Femur (tissue), 1 donor: ENCODE results near the gene NAPA.
"Not testable (repeated sequence)": the region's sequence is repeated elsewhere in the genome, so short reads cannot be mapped to it uniquely, and the experiment has no call there.

Experiments used
- DNase-seq: peaks from one replicate; pipeline ENCODE4 v3.0.0-alpha.2; 2017

NAPA gene

DNA sequence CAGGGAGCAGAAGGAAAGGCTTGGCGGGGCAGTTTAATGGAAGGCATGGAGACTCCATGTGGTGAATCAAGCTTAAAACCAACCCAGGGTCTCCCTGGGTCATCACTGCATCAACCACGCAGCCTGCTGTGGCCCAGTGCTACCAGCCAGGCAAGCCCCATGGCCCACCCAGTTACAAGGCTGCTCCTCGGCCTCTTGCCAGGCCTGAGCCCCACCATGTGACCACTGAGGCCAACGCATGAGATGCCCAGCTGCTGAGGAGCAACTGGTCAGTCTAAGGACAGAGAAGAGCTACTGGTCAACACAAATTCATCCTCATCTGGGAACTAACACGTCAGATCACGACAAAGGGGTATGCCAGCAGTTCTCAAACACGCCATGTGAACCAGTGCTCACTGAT lies 15.5 kb downstream of the NAPA start:
- no peak for DNase-seq

DNA sequence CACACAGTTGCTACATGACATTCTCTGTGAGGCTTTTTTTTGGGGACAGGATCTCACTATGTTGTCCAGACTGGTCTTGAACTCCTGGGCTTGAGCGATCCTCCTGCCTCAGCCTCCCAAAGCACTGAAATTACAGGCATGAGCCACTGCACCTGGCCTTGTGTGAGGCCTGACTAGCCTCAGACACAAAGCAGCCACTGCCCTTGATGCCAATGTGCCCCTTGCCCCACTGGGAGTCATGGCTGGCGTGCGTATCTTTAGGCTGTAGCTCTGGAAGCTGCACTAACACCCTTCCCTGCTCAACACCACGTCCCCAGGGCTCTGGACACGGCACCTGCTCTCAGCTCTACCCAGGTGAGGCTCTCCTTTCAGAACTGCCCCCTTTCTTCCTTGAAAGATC lies 16.3 kb downstream of the NAPA start:
- no peak for DNase-seq

- no peak for DNase-seq
Measured at GRCh38 chr19:47497821-47498520, 16.9 kb downstream of the NAPA start.

GRCh38 chr19:47497050-47497766 lies 17.7 kb downstream of the NAPA start:
- DNase-seq = no peak

DNA sequence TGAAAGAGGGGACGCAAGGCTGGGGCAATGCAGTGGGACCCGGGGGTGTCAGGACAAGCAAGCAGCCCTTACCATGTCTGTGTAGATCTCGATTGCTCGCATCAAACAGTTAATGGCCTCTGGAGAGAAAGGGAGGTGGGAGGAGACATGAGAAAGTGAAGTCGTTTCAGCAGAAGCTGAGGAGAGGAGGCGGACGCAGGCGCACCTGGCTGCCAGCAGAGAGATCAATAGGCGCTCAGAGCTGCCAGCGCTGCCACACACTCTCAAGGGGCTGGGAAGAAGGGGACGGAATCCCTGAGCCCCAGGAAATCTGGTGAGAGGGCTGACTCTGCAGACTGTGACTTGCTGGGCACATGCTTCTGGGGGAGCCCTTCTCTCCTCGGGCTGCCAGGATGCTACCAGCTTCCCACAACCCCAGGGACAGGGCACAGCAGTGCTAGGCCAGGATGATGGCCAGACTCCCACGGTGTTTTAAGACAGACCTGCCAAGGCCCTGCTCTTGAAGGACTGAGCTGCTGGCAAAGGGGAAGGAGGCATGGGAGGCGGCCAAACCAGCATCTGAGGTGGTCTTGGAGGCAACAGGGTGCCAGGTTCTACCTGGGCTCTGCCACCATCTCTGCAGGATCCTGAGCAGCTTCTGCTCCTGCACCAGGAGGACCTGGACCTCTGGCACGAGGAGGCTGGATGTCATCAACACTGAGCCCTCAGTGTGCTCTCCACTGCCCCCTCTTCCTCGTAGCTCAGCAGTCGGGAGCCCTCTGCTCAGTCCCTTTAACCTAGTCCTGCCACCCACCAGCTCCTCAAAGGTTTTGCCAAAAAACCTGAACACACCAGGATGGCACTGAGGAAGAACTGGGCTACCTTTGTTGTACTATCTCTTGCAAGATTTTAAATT lies 19.1 kb downstream of the NAPA start:
- DNase-seq = no peak

DNA sequence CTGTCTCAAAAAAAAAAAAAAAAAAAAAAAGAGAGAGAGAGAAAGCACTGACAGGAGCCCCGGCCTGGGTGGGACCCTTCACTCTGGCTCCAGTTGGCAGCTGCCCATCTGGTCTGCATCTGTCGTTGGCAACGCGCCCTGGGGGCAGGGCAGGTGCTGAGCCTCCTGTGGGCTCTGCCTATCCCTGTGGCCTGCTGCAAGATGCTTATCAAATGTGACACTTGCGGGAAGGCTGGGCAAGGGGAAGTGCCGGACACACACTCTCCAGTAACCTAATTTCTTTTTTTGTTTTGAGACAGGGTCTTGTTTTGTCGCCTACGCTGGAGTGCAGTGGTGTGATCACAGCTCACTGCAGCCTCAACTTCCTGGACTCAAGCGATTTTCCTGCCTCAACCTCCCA lies 20.1 kb downstream of the NAPA start:
- DNase-seq = peak; percentile 77

DNA sequence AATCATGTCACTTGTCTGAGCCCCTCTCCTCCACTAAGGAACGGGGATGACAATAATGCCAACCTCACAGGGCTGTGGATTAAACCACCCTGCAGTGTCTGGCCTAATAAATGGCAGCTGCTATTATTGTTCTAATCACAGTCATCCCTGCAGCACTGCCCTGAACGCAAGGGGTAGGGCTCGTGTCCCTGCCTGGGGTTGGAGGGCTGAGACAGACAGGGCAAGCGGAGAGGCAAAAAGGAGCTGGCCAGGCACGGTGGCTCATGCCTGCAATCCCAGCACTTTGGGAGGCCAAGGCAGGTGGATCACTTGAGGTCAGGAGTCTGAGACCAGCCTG lies 20.7 kb downstream of the NAPA start:
- DNase-seq = no peak

GRCh38 chr19:47493378-47494210 lies 21.3 kb downstream of the NAPA start:
- no peak for DNase-seq

DNA sequence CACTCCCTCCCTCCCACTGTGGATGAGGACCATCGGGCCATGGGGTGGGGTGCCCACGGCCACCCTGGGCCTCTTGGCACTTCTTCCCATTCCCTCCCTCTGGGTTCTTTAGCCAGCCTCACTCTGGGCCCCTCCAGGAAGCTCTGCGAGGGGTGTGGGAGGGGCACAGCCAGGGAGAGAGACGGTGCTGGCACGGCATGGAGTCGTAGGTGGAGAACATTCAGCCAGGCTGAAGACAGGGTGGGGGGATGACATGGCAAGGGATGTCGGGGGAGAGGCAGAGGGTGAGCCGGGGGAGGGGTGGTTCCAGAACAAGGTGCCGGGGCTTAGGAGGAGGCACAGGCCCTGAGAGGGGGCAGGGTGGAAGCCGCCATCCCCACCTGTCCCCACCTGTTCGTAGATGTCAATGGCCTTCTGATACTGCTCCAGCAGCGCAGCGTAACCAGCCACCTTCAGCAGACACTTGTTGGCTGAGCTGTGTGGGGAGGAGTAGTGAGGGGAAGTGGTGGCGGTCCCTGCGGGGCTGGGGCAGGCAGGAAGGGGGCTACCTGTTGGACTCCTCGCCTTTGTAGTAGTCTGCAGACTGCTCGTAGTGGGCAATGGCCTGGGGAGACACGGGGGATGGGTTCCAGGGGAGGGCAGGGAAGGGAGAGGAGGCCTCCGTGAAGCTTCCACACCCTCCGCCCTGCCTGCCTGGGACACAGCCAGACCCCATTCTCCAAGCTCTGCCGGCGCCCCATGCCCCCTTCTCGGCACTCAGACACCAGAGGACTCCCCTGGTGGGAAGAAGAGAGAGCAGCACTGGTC lies 22.1 kb downstream of the NAPA start:
- no peak for DNase-seq

DNA sequence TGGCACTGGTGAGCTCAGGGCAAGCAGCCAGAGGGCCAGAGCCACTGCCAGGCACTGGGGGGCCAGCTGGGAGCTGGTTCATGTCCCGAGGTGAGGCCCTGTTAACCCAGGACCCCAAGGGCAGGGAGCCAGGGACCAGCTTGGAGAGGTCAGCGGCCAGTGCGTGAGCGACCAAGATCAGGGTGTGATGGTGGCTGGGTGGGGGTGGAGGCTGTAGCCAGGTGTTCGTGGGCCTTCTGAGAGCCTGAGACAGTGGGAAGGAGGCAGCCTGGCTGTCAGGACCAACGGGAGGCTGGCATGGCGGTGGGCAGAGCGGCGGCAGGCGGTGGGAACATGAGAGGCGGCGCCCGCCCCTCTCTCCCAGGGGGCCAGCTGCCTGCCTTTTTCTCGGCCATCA lies 22.7 kb downstream of the NAPA start:
- DNase-seq = no peak

GRCh38 chr19:47491358-47492136 lies 23.3 kb downstream of the NAPA start:
- DNase-seq = no peak

DNA sequence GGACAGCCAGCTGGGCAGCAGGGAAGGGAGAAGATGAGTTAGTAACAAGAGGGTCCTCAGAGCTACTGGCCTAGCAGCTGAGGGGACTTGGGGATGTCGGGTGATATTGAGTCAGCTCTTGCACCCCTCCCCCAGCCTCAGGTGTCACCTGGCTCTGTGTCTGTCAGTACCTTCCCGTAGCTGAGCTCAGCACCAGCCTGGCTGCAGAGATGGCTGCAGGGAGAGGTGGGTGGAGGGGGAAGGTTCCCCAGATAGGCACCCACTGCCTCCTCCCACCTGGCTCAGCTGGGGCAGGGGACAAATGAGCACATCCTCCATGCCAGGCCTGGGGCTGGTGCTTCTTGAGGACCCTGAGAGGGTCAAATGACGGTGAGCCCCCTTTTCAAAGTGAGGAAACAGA lies 24.0 kb downstream of the NAPA start:
- DNase-seq = no peak

GRCh38 chr19:47490031-47490430 lies 24.8 kb downstream of the NAPA start:
- DNase-seq = no peak

- no peak for DNase-seq
Measured at GRCh38 chr19:47489072-47489914, 25.6 kb downstream of the NAPA start.

DNA sequence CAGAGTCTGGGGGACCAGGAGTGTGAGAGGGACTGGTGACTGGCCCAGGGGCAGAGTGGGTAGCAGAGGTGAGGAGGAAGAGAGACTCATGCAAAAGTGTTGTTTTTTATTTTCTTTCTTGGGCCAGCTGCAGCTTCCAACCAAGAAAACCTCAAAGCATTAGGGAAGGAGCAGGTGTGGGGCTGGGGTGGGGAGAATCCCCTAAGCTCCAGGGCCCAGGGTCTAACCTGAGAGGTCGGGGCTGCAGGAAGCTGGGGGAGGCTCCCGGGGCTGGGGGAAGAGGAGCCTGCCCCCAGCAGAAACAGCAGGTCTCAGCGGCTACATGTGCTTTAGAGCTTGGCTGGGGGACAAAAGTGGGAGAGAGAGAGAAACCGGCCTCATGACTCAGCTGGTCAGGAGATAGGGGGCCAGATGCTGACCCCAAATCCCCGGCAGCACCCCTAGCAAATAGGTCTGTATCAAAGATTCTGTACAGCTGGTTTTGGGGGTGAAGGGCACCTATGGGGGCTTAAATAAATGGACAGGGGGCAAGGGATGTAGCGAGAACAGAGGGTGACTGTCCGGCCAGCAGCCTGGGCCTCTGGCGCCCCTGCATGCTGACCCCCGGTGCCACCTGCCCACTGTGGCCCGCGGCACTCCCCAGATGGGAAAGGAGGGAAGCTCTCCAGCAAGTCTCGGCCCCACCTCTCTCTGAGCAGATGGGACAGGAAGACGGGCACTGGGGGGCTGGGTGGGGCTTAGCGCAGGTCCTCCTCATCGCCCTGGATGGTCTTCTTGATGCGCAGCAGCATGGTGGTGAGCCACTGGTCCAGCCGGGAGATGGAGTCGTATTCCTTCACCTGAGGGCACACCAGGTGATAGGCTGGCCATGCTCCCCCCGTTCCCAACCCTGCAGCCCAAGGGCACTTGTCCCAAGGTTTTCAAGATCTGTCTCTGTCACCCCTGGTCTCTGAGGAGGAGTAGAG lies 27.0 kb downstream of the NAPA start:
- peak; percentile 18 for DNase-seq

DNA sequence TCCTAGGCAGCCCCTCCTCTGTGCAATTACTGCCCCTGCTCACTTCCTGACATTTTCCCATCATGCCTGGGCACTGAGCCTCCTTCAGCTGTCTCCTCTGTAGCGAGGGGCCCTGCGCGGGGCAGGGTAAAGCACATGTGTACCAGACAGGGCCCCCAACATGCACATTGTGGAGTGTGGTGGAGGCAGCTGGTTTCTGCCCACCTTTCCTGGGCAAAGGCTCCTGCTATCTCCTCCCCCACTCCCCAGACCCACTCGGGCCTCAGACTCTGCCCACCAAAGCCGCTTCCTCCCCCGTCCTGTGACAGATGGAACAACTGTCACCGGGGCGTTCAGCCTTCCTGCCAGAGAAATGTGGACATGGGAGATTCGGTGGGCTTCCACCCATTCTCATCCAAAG lies 28.0 kb downstream of the NAPA start:
- peak; percentile 30 for DNase-seq

GRCh38 chr19:47486220-47486619 lies 28.6 kb downstream of the NAPA start:
- not testable (repeated sequence) for DNase-seq

- DNase-seq = no peak
Measured at GRCh38 chr19:47485210-47485609, 29.7 kb downstream of the NAPA start.
